Sigmoid colon (tissue), 4 donors: ENCODE data around the gene BRINP1.

Experiments used
- CTCF ChIP-seq, 4 experiments: fragments of 450-650 bp in 3 of 4; fragments of 200-600 bp in 1 of 4; IDR thresholded peaks; one replicate each; pipeline ENCODE4 v1.5.1; 2016 to 2019; ENCODE audit warnings: antibody characterized with exemption in 4 of 4, mild to moderate bottlenecking in 3 of 4, moderate library complexity in 2 of 4
- EP300 ChIP-seq, 4 donors: sonication (generic); formaldehyde crosslinking; IDR thresholded peaks; one replicate each; pipeline ENCODE4 v1.6.1; 2017; ENCODE audit warnings: antibody characterized with exemption in 4 of 4
- POLR2A ChIP-seq, 2 donors: fragments of 450-650 bp; IDR thresholded peaks; one replicate each; pipeline ENCODE4 v1.6.1; 2016; ENCODE audit warnings: antibody characterized with exemption in 2 of 2, mild to moderate bottlenecking in 2 of 2, moderate library complexity in 2 of 2
- POLR2AphosphoS5 ChIP-seq, 4 donors: sonication (generic); formaldehyde crosslinking; IDR thresholded peaks; one replicate each; pipeline ENCODE4 v1.6.1; 2017; ENCODE audit warnings: antibody characterized with exemption in 4 of 4

DNA sequence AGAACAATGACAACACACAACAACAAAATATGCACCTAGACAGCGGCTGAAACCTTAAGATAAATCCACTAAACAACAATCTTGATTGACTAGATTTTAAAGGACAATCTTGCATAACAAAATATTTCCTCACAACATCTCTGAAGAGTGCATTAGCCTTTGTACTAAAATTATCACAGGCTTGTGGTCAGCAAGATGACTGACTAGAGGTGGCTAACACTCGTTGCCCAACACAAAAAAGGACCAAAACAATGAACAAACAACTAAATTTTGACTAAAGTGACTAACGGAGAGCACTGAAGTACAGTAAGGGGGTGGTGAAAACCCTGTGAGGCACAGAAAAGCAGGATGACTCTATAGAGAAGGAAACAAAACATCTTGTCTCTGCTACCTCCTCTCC lies 183.9 kb downstream of the BRINP1 start:
- TF ChIP-seq CTCF (IDR thresholded peaks at IDR 0.05) (no peak), POLR2A (IDR thresholded peaks at IDR 0.05) (no peak), POLR2AphosphoS5 (IDR thresholded peaks at IDR 0.05) (no peak), EP300 (IDR thresholded peaks at IDR 0.05) (no peak)
